Esophagus squamous epithelium (tissue), 5 donors: ENCODE measurements around the gene TMEM129. TPM values are rescaled to one million over a fixed set of nuclear protein-coding genes. Genes with fewer than 3 reads are reported as not detected.
A peak's percentile ranks its signal among the peaks of the same experiment; 100 is the strongest.

Source experiments
- DNase-seq: peaks from one replicate; lab custom pipeline; 2025; lab: John Stamatoyannopoulos, UW
- H3K27ac ChIP-seq, 4 donors: fragments of 200-600 bp; sonication (generic); one replicate each; pipeline ENCODE4 v1.5.1; 2016 to 2019; ENCODE audit warnings: mild to moderate bottlenecking in 1 of 4
- H3K27me3 ChIP-seq, 4 donors: fragments of 200-600 bp; sonication (generic); 1 replicate in 3 of 4; 2 replicates in 1 of 4; pipeline versions ENCODE4 v1.5.1 to v1.6.0; 2017 to 2021; ENCODE audit warnings: antibody characterized with exemption in 1 of 4
- H3K36me3 ChIP-seq, 3 donors: fragments of 200-600 bp; sonication (generic); one replicate each; pipeline ENCODE4 v1.5.1; 2016 to 2019
- H3K4me1 ChIP-seq, 3 donors: fragments of 200-600 bp; sonication (generic); one replicate each; pipeline ENCODE4 v1.5.1; 2017 to 2019
- H3K4me3 ChIP-seq, 4 donors: fragments of 200-600 bp; sonication (generic); 1 replicate in 3 of 4; 2 replicates in 1 of 4; pipeline ENCODE4 v1.5.1; 2016 to 2019; ENCODE audit warnings: mild to moderate bottlenecking in 2 of 4, moderate library complexity in 1 of 4
- H3K9me3 ChIP-seq, 3 donors: fragments of 200-600 bp; sonication (generic); one replicate each; pipeline ENCODE4 v1.5.1; 2016 to 2019
- POLR2A ChIP-seq, 4 donors: fragments of 450-650 bp; IDR thresholded peaks; one replicate each; pipeline ENCODE4 v1.6.1; 2017; ENCODE audit warnings: antibody characterized with exemption in 4 of 4, mild to moderate bottlenecking in 4 of 4, moderate library complexity in 3 of 4
- WGBS, 2 donors: methylation state at CpG; one replicate each; pipeline ENCODE4 v1.1.5; 2018; 5-methylcytosine and 5-hydroxymethylcytosine counted together
- intact Hi-C: fragments of 100-400 bp; cut with DNase I; formaldehyde crosslinking; loops from one replicate; pipeline ENCODE4 v1.15.0; 2022
- total RNA-seq, 4 donors: library from RNA; depleted of rRNA; stranded (reverse); fragments of >200 nt; gene quantifications; one replicate each; pipeline ENCODE4 v1.1.0, GENCODE V29; 2016
- TF ChIP-seq, protein P1 (sequence below), 6 experiments: fragments of 450-650 bp in 4 of 6; fragments of 200-600 bp in 2 of 6; sonication (generic) in 2 of 6; IDR thresholded peaks; one replicate each; pipeline ENCODE4 v1.5.1; 2016 to 2019; ENCODE audit warnings: antibody characterized with exemption in 6 of 6, mild to moderate bottlenecking in 4 of 6, moderate library complexity in 4 of 6
- donor health status: DM: yes; HTN: yes; CAD: no.

Gene TMEM129
- total RNA-seq, result 10 to 100 TPM; 30.4 to 47.5 (median 38.3) TPM

GRCh38 chr4:1721003-1721665 lies at the start of gene TMEM129, which contains the start of gene TACC3:
TMEM129 (minus strand) TSS chr4:1721323; CDS start chr4:1720837, 486 bp downstream.
TACC3 (plus strand) TSS chr4:1721521; CDS start chr4:1723422, 1,901 bp downstream.
- Histone ChIP-seq H3K4me3 (peak within 1 kb of the TSS; percentile 77 to 89 (median 86)), H3K9me3 (no peaks in the 10 kb centered on the region), H3K4me1 (peaks cover 49 to 68% (median 49%) of the 10 kb centered on the region in 3 donors), H3K27ac (peak within 1 kb of the TSS; percentile 93 to 99 (median 94)), H3K27me3 (no peaks in the 10 kb centered on the region), H3K36me3 (peaks cover 8 to 30% (median 9%) of the 10 kb centered on the region in 3 donors)
- intact Hi-C loops, result no loop called here
- TF ChIP-seq, protein P1, sequence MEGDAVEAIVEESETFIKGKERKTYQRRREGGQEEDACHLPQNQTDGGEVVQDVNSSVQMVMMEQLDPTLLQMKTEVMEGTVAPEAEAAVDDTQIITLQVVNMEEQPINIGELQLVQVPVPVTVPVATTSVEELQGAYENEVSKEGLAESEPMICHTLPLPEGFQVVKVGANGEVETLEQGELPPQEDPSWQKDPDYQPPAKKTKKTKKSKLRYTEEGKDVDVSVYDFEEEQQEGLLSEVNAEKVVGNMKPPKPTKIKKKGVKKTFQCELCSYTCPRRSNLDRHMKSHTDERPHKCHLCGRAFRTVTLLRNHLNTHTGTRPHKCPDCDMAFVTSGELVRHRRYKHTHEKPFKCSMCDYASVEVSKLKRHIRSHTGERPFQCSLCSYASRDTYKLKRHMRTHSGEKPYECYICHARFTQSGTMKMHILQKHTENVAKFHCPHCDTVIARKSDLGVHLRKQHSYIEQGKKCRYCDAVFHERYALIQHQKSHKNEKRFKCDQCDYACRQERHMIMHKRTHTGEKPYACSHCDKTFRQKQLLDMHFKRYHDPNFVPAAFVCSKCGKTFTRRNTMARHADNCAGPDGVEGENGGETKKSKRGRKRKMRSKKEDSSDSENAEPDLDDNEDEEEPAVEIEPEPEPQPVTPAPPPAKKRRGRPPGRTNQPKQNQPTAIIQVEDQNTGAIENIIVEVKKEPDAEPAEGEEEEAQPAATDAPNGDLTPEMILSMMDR (IDR thresholded peaks at IDR 0.05), result peak in 1 of 6 experiments; percentile 11
- peak in 3 of 4 donors; percentile 42 to 67 (median 63) for TF ChIP-seq POLR2A (IDR thresholded peaks at IDR 0.05)
- DNase-seq, result peak; percentile 76
- WGBS, 2 donors, result 0% methylated on average over 8 to 21 of the region's 83 CpGs

GRCh38 chr4:1770791-1771231 lies 49.7 kb upstream of the TMEM129 start:
- Histone ChIP-seq H3K4me3 (no peak overlapping the region), H3K27me3 (peaks cover 0 to 63% (median 0%) of the 10 kb centered on the region in 4 donors), H3K4me1 (peaks cover 57 to 90% (median 71%) of the 10 kb centered on the region in 3 donors), H3K36me3 (no peaks in the 10 kb centered on the region), H3K27ac (no peak overlapping the region), H3K9me3 (no peaks in the 10 kb centered on the region)
- no peak for DNase-seq
- 49 to 64% methylated on average over 3 to 4 of the region's 11 CpGs for WGBS, 2 donors
- TF ChIP-seq, protein P1 (IDR thresholded peaks at IDR 0.05), result no peak
- no peak for TF ChIP-seq POLR2A (IDR thresholded peaks at IDR 0.05)
- intact Hi-C loops, result no loop called here

DNA sequence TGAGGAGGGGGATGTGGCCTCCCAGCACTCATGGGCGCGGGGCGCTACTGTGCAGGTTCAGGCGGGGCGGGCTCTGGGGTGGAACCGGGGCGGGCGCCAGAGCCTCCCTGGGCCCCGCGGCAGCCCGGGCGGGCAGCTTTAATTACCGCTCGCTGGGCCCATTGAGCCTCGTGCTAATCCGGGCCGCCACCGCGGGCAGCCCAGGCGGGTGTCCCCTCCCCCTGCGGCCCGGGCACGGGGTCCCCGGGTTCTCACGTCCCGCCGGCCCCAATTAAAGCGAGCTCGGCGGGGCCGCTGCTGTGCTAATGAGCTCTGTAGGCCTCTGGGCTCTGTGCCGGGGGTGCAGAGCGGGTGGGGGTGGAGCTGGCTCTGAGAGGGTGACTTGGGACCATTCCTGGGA lies 49.1 kb upstream of the TMEM129 start:
- TF ChIP-seq POLR2A (IDR thresholded peaks at IDR 0.05), result no peak
- TF ChIP-seq, protein P1 (IDR thresholded peaks at IDR 0.05), result no peak
- intact Hi-C loops, result no loop called here
- peaks cover 0 to 68% (median 0%) of the 10 kb centered on the region in 4 donors for H3K27me3 ChIP-seq
- H3K4me3 ChIP-seq, result no peak overlapping the region
- H3K4me1 ChIP-seq, result peaks cover 57 to 90% (median 71%) of the 10 kb centered on the region in 3 donors
- no peak for DNase-seq
- H3K27ac ChIP-seq, result no peak overlapping the region
- no peaks in the 10 kb centered on the region for H3K36me3 ChIP-seq
- H3K9me3 ChIP-seq, result no peaks in the 10 kb centered on the region
- 25% methylated on average over 4 of the region's 33 CpGs; no CpG with 5 or more reads in 1 of the 2 donors for WGBS, 2 donors

DNA sequence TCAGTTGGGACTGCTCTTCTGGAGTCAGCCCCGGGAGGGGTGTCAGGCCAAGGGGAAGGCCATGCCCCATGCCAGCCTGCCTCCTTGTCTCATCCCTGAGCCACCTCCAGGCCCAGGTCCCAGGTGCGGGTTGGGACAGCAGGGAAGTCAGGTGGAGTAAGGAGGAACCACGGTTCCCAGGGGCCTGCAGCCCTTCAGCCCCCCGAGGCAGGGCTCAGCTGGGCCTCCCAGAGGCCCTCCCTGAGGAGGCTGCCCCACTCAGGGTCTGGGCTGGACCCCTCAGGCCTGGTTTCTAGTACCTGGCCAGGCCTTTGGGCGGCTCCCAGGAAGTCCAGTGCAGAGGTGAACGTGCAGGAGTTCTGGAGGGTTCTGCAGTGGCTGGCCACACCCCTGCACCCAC lies 48.6 kb upstream of the TMEM129 start:
- peaks cover 0 to 73% (median 0%) of the 10 kb centered on the region in 4 donors for H3K27me3 ChIP-seq
- peaks cover 57 to 91% (median 71%) of the 10 kb centered on the region in 3 donors for H3K4me1 ChIP-seq
- WGBS, 2 donors, result 57% methylated on average over 1 of the region's 6 CpGs; no CpG with 5 or more reads in 1 of the 2 donors
- no peak for DNase-seq
- no peaks in the 10 kb centered on the region for H3K9me3 ChIP-seq
- no peak overlapping the region for H3K4me3 ChIP-seq
- no peaks in the 10 kb centered on the region for H3K36me3 ChIP-seq
- peak overlapping the region in 1 of 4 donors; percentile 76 for H3K27ac ChIP-seq
- TF ChIP-seq POLR2A (IDR thresholded peaks at IDR 0.05), result no peak
- TF ChIP-seq, protein P1 (IDR thresholded peaks at IDR 0.05), result no peak
- intact Hi-C loops, result no loop called here
